Measurements from ENCODE around the gene KSR2.

Gene KSR2

GRCh38 chr12:117904051-117904450, 64.7 kb downstream of the KSR2 start:
- H3K9me3 ChIP-seq (ENCODE audit: low read length): no peaks in the 10 kb centered on the region
- H3K27ac ChIP-seq (ENCODE audit: low read depth, low read length, poor library complexity, severe bottlenecking): no peak overlapping the region
- H4K20me1 ChIP-seq (ENCODE audit: insufficient read depth, low read length): no peaks in the 10 kb centered on the region
- H3K9ac ChIP-seq (ENCODE audit: low read length): no peak overlapping the region
- TF ChIP-seq CTCF (IDR thresholded peaks at IDR 0.05; ENCODE audit: low read length): no peak
- no peak for TF ChIP-seq EZH2 (IDR thresholded peaks at IDR 0.05; ENCODE audit: borderline replicate concordance, low read length)
- H3K79me2 ChIP-seq (ENCODE audit: insufficient read depth, low read length): no peaks in the 10 kb centered on the region
- H3K27me3 ChIP-seq (ENCODE audit: insufficient read depth, low read length): 0 out of 2 replicates have a peak, but pooled peaks cover 5% of the 10 kb centered on the region
- H3F3A ChIP-seq (ENCODE audit: insufficient read depth, low read length): no peaks in the 10 kb centered on the region
- H2AFZ ChIP-seq (ENCODE audit: low read length): no peak overlapping the region
- H3K9me2 ChIP-seq (ENCODE audit: low read depth, low read length): no peaks in the 10 kb centered on the region
- no peak overlapping the region for H3K4me3 ChIP-seq (ENCODE audit: low read depth, low read length, poor library complexity, severe bottlenecking)
- H3K4me1 ChIP-seq (ENCODE audit: insufficient read depth, low read length, severe bottlenecking): peaks cover 8% of the 10 kb centered on the region
- H3K36me3 ChIP-seq (ENCODE audit: insufficient read depth, low read length): no peaks in the 10 kb centered on the region
- H3K4me2 ChIP-seq (ENCODE audit: low read length): no peak overlapping the region

- Histone ChIP-seq H4K20me1 (ENCODE audit: insufficient read depth, low read length) (no peaks in the 10 kb centered on the region), H3K27ac (ENCODE audit: low read depth, low read length, poor library complexity, severe bottlenecking) (no peak overlapping the region), H3K4me1 (ENCODE audit: insufficient read depth, low read length, severe bottlenecking) (peaks cover 8% of the 10 kb centered on the region), H3K9me2 (ENCODE audit: low read depth, low read length) (no peaks in the 10 kb centered on the region), H3K79me2 (ENCODE audit: insufficient read depth, low read length) (no peaks in the 10 kb centered on the region), H3K4me3 (ENCODE audit: low read depth, low read length, poor library complexity, severe bottlenecking) (no peak overlapping the region), H3K36me3 (ENCODE audit: insufficient read depth, low read length) (no peaks in the 10 kb centered on the region), H3K9me3 (ENCODE audit: low read length) (no peaks in the 10 kb centered on the region), H2AFZ (ENCODE audit: low read length) (no peak overlapping the region), H3K27me3 (ENCODE audit: insufficient read depth, low read length) (0 out of 2 replicates have a peak, but pooled peaks cover 5% of the 10 kb centered on the region), H3K9ac (ENCODE audit: low read length) (no peak overlapping the region), H3F3A (ENCODE audit: insufficient read depth, low read length) (no peaks in the 10 kb centered on the region), H3K4me2 (ENCODE audit: low read length) (no peak overlapping the region)
- TF ChIP-seq EZH2 (IDR thresholded peaks at IDR 0.05; ENCODE audit: borderline replicate concordance, low read length) (no peak), CTCF (IDR thresholded peaks at IDR 0.05; ENCODE audit: low read length) (no peak)
Observed at GRCh38 chr12:117903110-117903840, 65.5 kb downstream of the KSR2 start.

GRCh38 chr12:117901631-117902030, 67.2 kb downstream of the KSR2 start:
- no peak overlapping the region for H3K4me2 ChIP-seq (ENCODE audit: low read length)
- no peaks in the 10 kb centered on the region for H4K20me1 ChIP-seq (ENCODE audit: insufficient read depth, low read length)
- H3K79me2 ChIP-seq (ENCODE audit: insufficient read depth, low read length): no peaks in the 10 kb centered on the region
- no peaks in the 10 kb centered on the region for H3K27me3 ChIP-seq (ENCODE audit: insufficient read depth, low read length)
- H2AFZ ChIP-seq (ENCODE audit: low read length): no peak overlapping the region
- TF ChIP-seq CTCF (IDR thresholded peaks at IDR 0.05; ENCODE audit: low read length) (no peak), EZH2 (IDR thresholded peaks at IDR 0.05; ENCODE audit: borderline replicate concordance, low read length) (no peak)
- H3K36me3 ChIP-seq (ENCODE audit: insufficient read depth, low read length): no peaks in the 10 kb centered on the region
- no peaks in the 10 kb centered on the region for H3K9me3 ChIP-seq (ENCODE audit: low read length)
- no peak overlapping the region for H3K27ac ChIP-seq (ENCODE audit: low read depth, low read length, poor library complexity, severe bottlenecking)
- H3K9ac ChIP-seq (ENCODE audit: low read length): no peak overlapping the region
- H3K4me3 ChIP-seq (ENCODE audit: low read depth, low read length, poor library complexity, severe bottlenecking): no peak overlapping the region
- no peaks in the 10 kb centered on the region for H3K9me2 ChIP-seq (ENCODE audit: low read depth, low read length)
- no peaks in the 10 kb centered on the region for H3F3A ChIP-seq (ENCODE audit: insufficient read depth, low read length)
- H3K4me1 ChIP-seq (ENCODE audit: insufficient read depth, low read length, severe bottlenecking): peaks cover 12% of the 10 kb centered on the region
